Stimulated activated CD8-positive, alpha-beta memory T cell treated with anti-CD3 and anti-CD28 coated beads, Interleukin-2, amount 100 ng/mL, for 1 hour (primary cell): ENCODE measurements around the gene TARP.
"Not testable (repeated sequence)": the region's sequence is repeated elsewhere in the genome, so short reads cannot be mapped to it uniquely, and the experiment has no call there.

Experiments used
- DNase-seq, 2 donors: peaks; one replicate each; pipeline ENCODE4 v3.0.0-alpha.2; 2020; ENCODE audit warnings: low read depth in 2 of 2

Gene TARP

GRCh38 chr7:38299275-38299931 lies 26.0 kb upstream of the TARP start:
- no peak for DNase-seq

- no peak for DNase-seq
Measured at GRCh38 chr7:38296059-38296857, 22.8 kb upstream of the TARP start.

GRCh38 chr7:38294926-38295325 lies 21.5 kb upstream of the TARP start:
- DNase-seq, result no peak

GRCh38 chr7:38292442-38292841 lies 19.0 kb upstream of the TARP start:
- DNase-seq, result no peak

- no peak for DNase-seq
Measured at GRCh38 chr7:38291650-38292049, 18.2 kb upstream of the TARP start.

GRCh38 chr7:38291117-38291647 lies 17.7 kb upstream of the TARP start:
- no peak for DNase-seq

- no peak for DNase-seq
Measured at GRCh38 chr7:38284553-38284952, 11.1 kb upstream of the TARP start.

- no peak for DNase-seq
Measured at GRCh38 chr7:38283809-38284208, 10.4 kb upstream of the TARP start.

- no peak for DNase-seq
Measured at GRCh38 chr7:38283107-38283506, 9.7 kb upstream of the TARP start.

- DNase-seq, result no peak
Measured at GRCh38 chr7:38282081-38282480, 8.6 kb upstream of the TARP start.

GRCh38 chr7:38281266-38281665 lies 7.8 kb upstream of the TARP start:
- no peak for DNase-seq

GRCh38 chr7:38280707-38281106 lies 7.3 kb upstream of the TARP start:
- DNase-seq, result no peak

- no peak for DNase-seq
Measured at GRCh38 chr7:38280000-38280399, 6.6 kb upstream of the TARP start.

GRCh38 chr7:38276096-38276877 lies 2.9 kb upstream of the TARP start:
- no peak for DNase-seq

- no peak for DNase-seq
Measured at GRCh38 chr7:38274927-38275620, 1.6 kb upstream of the TARP start.

- DNase-seq, result no peak
Measured at GRCh38 chr7:38274486-38274885, 1.1 kb upstream of the TARP start.

GRCh38 chr7:38270405-38270804 lies 3.0 kb downstream of the TARP start:
- not testable (repeated sequence) for DNase-seq

GRCh38 chr7:38269704-38270346 lies 3.6 kb downstream of the TARP start:
- DNase-seq, result not testable (repeated sequence)

GRCh38 chr7:38265958-38266357 lies 7.5 kb downstream of the TARP start:
- not testable (repeated sequence) for DNase-seq

GRCh38 chr7:38264602-38265001 lies 8.8 kb downstream of the TARP start:
- not testable (repeated sequence) for DNase-seq

- DNase-seq, result not testable (repeated sequence)
Measured at GRCh38 chr7:38263274-38263673, 10.2 kb downstream of the TARP start.
